GM10266 (cell line): Measurements from ENCODE around the gene ZNF189.

Experiments used
- DNase-seq: peaks from one replicate; pipeline ENCODE4 v3.0.0; 2012; ENCODE audit errors: extremely low spot score
- CTCF ChIP-seq: IDR thresholded peaks from 2 replicates; pipeline ENCODE4 v1.5.1; 2012; ENCODE audit warnings: mild to moderate bottlenecking, low read depth; ENCODE audit not compliant: control insufficient read depth, insufficient read depth; ENCODE audit errors: missing control alignments

The ZNF189 gene

GRCh38 chr9:101418518-101419430 is 20.1 kb downstream of the ZNF189 start:
- DNase-seq, result no peak
- no peak for TF ChIP-seq CTCF

- DNase-seq, result no peak
- no peak for TF ChIP-seq CTCF
Measured at GRCh38 chr9:101419863-101420262, 21.2 kb downstream of the ZNF189 start.

GRCh38 chr9:101421653-101422065 is 23.0 kb downstream of the ZNF189 start:
- no peak for TF ChIP-seq CTCF
- DNase-seq, result no peak

- TF ChIP-seq CTCF, result no peak
- no peak for DNase-seq
Measured at GRCh38 chr9:101427358-101427757, 28.7 kb downstream of the ZNF189 start.

GRCh38 chr9:101427957-101428655 is 29.5 kb downstream of the ZNF189 start:
- DNase-seq, result no peak
- no peak for TF ChIP-seq CTCF

GRCh38 chr9:101428909-101429308 is 30.3 kb downstream of the ZNF189 start:
- DNase-seq, result no peak
- TF ChIP-seq CTCF, result no peak

- TF ChIP-seq CTCF, result no peak
- no peak for DNase-seq
Measured at GRCh38 chr9:101429736-101430135, 31.1 kb downstream of the ZNF189 start.
